Coronary artery (tissue), 2 donors: ENCODE data around the gene VWA3B.
"Not testable (repeated sequence)": the region's sequence is repeated elsewhere in the genome, so short reads cannot be mapped to it uniquely, and the experiment has no call there.

Source experiments
- DNase-seq: peaks from one replicate; pipeline ENCODE4 v3.0.0-alpha.2; 2017; ENCODE audit warnings: low spot score
- H3K27ac ChIP-seq, 2 donors: fragments of 200-600 bp; sonication (generic); one replicate each; pipeline ENCODE4 v1.5.1; 2016 to 2019
- H3K4me3 ChIP-seq: fragments of 200-600 bp; sonication (generic); 2 replicates; pipeline ENCODE4 v1.5.1; 2016; ENCODE audit warnings: mild to moderate bottlenecking, moderate library complexity
- CTCF ChIP-seq: fragments of 200-600 bp; sonication (generic); IDR thresholded peaks from one replicate; pipeline ENCODE4 v1.5.1; 2019; ENCODE audit warnings: antibody characterized with exemption

The VWA3B gene

GRCh38 chr2:98086491-98087446, at the start of gene VWA3B:
Gene VWA3B, plus strand, starts transcription at chr2:98087167. Its CDS starts 5,926 bp downstream, at chr2:98093093.
- no peak for TF ChIP-seq CTCF
- H3K4me3 ChIP-seq, result peak within 1 kb of the TSS; percentile 83
- DNase-seq, result no peak
- H3K27ac ChIP-seq, result peak within 1 kb of the TSS; percentile 27 to 31

GRCh38 chr2:98037206-98037605, 49.8 kb upstream of the VWA3B start:
- no peak for TF ChIP-seq CTCF
- no peak overlapping the region for H3K4me3 ChIP-seq
- DNase-seq, result no peak
- peak overlapping the region; percentile 24 to 30 for H3K27ac ChIP-seq

- Histone ChIP-seq H3K27ac (peak overlapping the region; percentile 30 to 47), H3K4me3 (no peak overlapping the region)
- DNase-seq, result no peak
- no peak for TF ChIP-seq CTCF
These were observed 49.2 kb upstream of the VWA3B start for GRCh38 chr2:98037666-98038336.

GRCh38 chr2:98039085-98039756, 47.7 kb upstream of the VWA3B start:
- no peak overlapping the region for H3K27ac ChIP-seq
- DNase-seq, result no peak
- no peak for TF ChIP-seq CTCF
- H3K4me3 ChIP-seq, result no peak overlapping the region

GRCh38 chr2:98040331-98040939, 46.5 kb upstream of the VWA3B start:
- no peak overlapping the region for H3K27ac ChIP-seq
- DNase-seq, result no peak
- no peak for TF ChIP-seq CTCF
- H3K4me3 ChIP-seq, result no peak overlapping the region

GRCh38 chr2:98043101-98043500, 43.9 kb upstream of the VWA3B start:
- no peak for DNase-seq
- no peak overlapping the region for H3K27ac ChIP-seq
- H3K4me3 ChIP-seq, result no peak overlapping the region
- TF ChIP-seq CTCF, result no peak

GRCh38 chr2:98044730-98045129, 42.2 kb upstream of the VWA3B start:
- not testable (repeated sequence) for DNase-seq, H3K27ac ChIP-seq, H3K4me3 ChIP-seq
